ENCODE data around the gene AP3D1.
A peak's percentile ranks its signal among the peaks of the same experiment; 100 is the strongest.

Gene AP3D1

GRCh38 chr19:2191456-2192310, 40.3 kb upstream of the AP3D1 start:
- Histone ChIP-seq H3K27me3 (no peaks in the 10 kb centered on the region), H3K4me1 (ENCODE audit: control insufficient read depth in 1 of 2, insufficient read depth in 1 of 2, low read depth in 1 of 2, low read length in 1 of 2) (peaks cover 16 to 19% of the 10 kb centered on the region in 2 experiments), H3K27ac (no peak overlapping the region), H3K9me3 (no peaks in the 10 kb centered on the region), H3K4me3 (ENCODE audit: low read depth in 1 of 2, low read length in 1 of 2) (no peak overlapping the region), H3K36me3 (peaks cover 71% of the 10 kb centered on the region)
- TF ChIP-seq CTCF (IDR thresholded peaks at IDR 0.05) = no peak

- peaks cover 71% of the 10 kb centered on the region for H3K36me3 ChIP-seq
- TF ChIP-seq CTCF (IDR thresholded peaks at IDR 0.05) = no peak
These were observed 39.6 kb upstream of the AP3D1 start for GRCh38 chr19:2190848-2191455.

GRCh38 chr19:2189880-2190279, 38.5 kb upstream of the AP3D1 start:
- no peaks in the 10 kb centered on the region for H3K9me3 ChIP-seq
- no peaks in the 10 kb centered on the region for H3K27me3 ChIP-seq
- H3K4me1 ChIP-seq (ENCODE audit: control insufficient read depth in 1 of 2, insufficient read depth in 1 of 2, low read depth in 1 of 2, low read length in 1 of 2) = peaks cover 16 to 19% of the 10 kb centered on the region in 2 experiments
- H3K36me3 ChIP-seq = peaks cover 63% of the 10 kb centered on the region
- TF ChIP-seq CTCF (IDR thresholded peaks at IDR 0.05) = no peak
- no peak overlapping the region for H3K27ac ChIP-seq
- no peak overlapping the region for H3K4me3 ChIP-seq (ENCODE audit: low read depth in 1 of 2, low read length in 1 of 2)

More at GRCh38 chr19:2190848-2191455, 39.6 kb upstream of the AP3D1 start:
- Histone ChIP-seq H3K27ac (no peak overlapping the region), H3K27me3 (no peaks in the 10 kb centered on the region), H3K4me3 (ENCODE audit: low read depth in 1 of 2, low read length in 1 of 2) (no peak overlapping the region), H3K9me3 (no peaks in the 10 kb centered on the region), H3K4me1 (ENCODE audit: control insufficient read depth in 1 of 2, insufficient read depth in 1 of 2, low read depth in 1 of 2, low read length in 1 of 2) (peaks cover 16 to 19% of the 10 kb centered on the region in 2 experiments)

- H3K4me1 ChIP-seq (ENCODE audit: control insufficient read depth in 1 of 2, insufficient read depth in 1 of 2, low read depth in 1 of 2, low read length in 1 of 2) = peaks cover 16 to 19% of the 10 kb centered on the region in 2 experiments
- TF ChIP-seq CTCF (IDR thresholded peaks at IDR 0.05) = no peak
- H3K27ac ChIP-seq = peak overlapping the region; percentile 81
- peak overlapping the region in 1 of 2 experiments; percentile 49 for H3K4me3 ChIP-seq (ENCODE audit: low read depth in 1 of 2, low read length in 1 of 2)
- no peaks in the 10 kb centered on the region for H3K9me3 ChIP-seq
- H3K36me3 ChIP-seq = peaks cover 64% of the 10 kb centered on the region
- H3K27me3 ChIP-seq = no peaks in the 10 kb centered on the region
These were observed 37.5 kb upstream of the AP3D1 start for GRCh38 chr19:2188708-2189385.

GRCh38 chr19:2187159-2187558, 35.8 kb upstream of the AP3D1 start:
- Histone ChIP-seq H3K4me3 (ENCODE audit: low read depth in 1 of 2, low read length in 1 of 2) (no peak overlapping the region), H3K36me3 (peaks cover 57% of the 10 kb centered on the region), H3K4me1 (ENCODE audit: control insufficient read depth in 1 of 2, insufficient read depth in 1 of 2, low read depth in 1 of 2, low read length in 1 of 2) (peaks cover 16 to 19% of the 10 kb centered on the region in 2 experiments), H3K9me3 (no peaks in the 10 kb centered on the region), H3K27ac (peak overlapping the region; percentile 81), H3K27me3 (no peaks in the 10 kb centered on the region)
- TF ChIP-seq CTCF (IDR thresholded peaks at IDR 0.05) = no peak
